Hepatocyte (in vitro differentiated cells): ENCODE measurements around the gene CDK13. TPM values are rescaled to one million over a fixed set of nuclear protein-coding genes. Genes with fewer than 3 reads are reported as not detected.

Experiments
- DNase-seq: peaks from one replicate; pipeline ENCODE4 v3.0.0-alpha.2; 2016; ENCODE audit warnings: low spot score
- H2AFZ ChIP-seq: fragments of 200-600 bp; sonication (generic); 2 replicates; pipeline ENCODE4 v1.6.0; 2016; ENCODE audit warnings: antibody characterized with exemption, mild to moderate bottlenecking
- H3K27ac ChIP-seq: fragments of 200-600 bp; sonication (generic); 2 replicates; pipeline ENCODE4 v1.5.1; 2016; ENCODE audit warnings: mild to moderate bottlenecking
- H3K27me3 ChIP-seq: fragments of 200-600 bp; sonication (generic); 2 replicates; pipeline ENCODE4 v1.6.1; 2016
- H3K36me3 ChIP-seq: fragments of 200-600 bp; sonication (generic); replicated peaks from 2 replicates; pipeline ENCODE4 v1.5.1; 2016; ENCODE audit warnings: low read depth; ENCODE audit not compliant: insufficient read depth
- H3K4me1 ChIP-seq: fragments of 200-600 bp; sonication (generic); 2 replicates; pipeline ENCODE4 v1.5.1; 2016; ENCODE audit warnings: mild to moderate bottlenecking, moderate library complexity; ENCODE audit not compliant: insufficient read depth
- H3K4me2 ChIP-seq: fragments of 200-600 bp; sonication (generic); 2 replicates; pipeline ENCODE4 v1.6.0; 2016
- H3K4me3 ChIP-seq: fragments of 200-600 bp; sonication (generic); 2 replicates; pipeline ENCODE4 v1.5.1; 2016; ENCODE audit warnings: mild to moderate bottlenecking
- H3K79me2 ChIP-seq: fragments of 200-600 bp; sonication (generic); 2 replicates; pipeline ENCODE4 v1.6.0; 2017; ENCODE audit warnings: mild to moderate bottlenecking
- H3K9me2 ChIP-seq: fragments of 200-600 bp; sonication (generic); replicated peaks from 2 replicates; pipeline ENCODE4 v1.6.0; 2017; ENCODE audit warnings: mild to moderate bottlenecking; ENCODE audit not compliant: insufficient read depth
- H3K9me3 ChIP-seq: fragments of 200-600 bp; sonication (generic); 2 replicates; pipeline ENCODE4 v1.5.1; 2016; ENCODE audit warnings: low read depth, mild to moderate bottlenecking
- H4K20me1 ChIP-seq: fragments of 200-600 bp; sonication (generic); 2 replicates; pipeline ENCODE4 v1.6.0; 2016; ENCODE audit warnings: mild to moderate bottlenecking; ENCODE audit not compliant: insufficient read depth, poor library complexity, severe bottlenecking
- EZH2 ChIP-seq: fragments of 200-600 bp; sonication (generic); IDR thresholded peaks from 2 replicates; pipeline ENCODE4 v1.6.1; 2016; ENCODE audit warnings: antibody characterized with exemption, mild to moderate bottlenecking, borderline replicate concordance
- EZH2phosphoT487 ChIP-seq: fragments of 200-600 bp; sonication (generic); IDR thresholded peaks from one replicate; pipeline ENCODE4 v1.6.1; 2018; ENCODE audit warnings: antibody characterized with exemption, mild to moderate bottlenecking, low read depth, moderate library complexity; ENCODE audit not compliant: unreplicated experiment, severe bottlenecking
- WGBS: methylation state at CpG from one replicate; pipeline ENCODE4 v1.1.6; 2016; ENCODE audit warnings: low lambda C conversion rate; ENCODE audit errors: missing lambda C conversion rate; 5-methylcytosine and 5-hydroxymethylcytosine counted together
- polyA plus RNA-seq: library from polyadenylated mRNA; unstranded; fragments of >200 nt; fragmentation: Nextera tagmentation; extraction: Ambion mirVana; gene quantifications from 2 replicates; pipeline ENCODE4 v1.2.1, GENCODE V29; 2016
- total RNA-seq: library from RNA; depleted of rRNA; stranded (reverse); fragments of >200 nt; gene quantifications from 2 replicates; pipeline ENCODE4 v1.2.3, GENCODE V29; 2014
- TF ChIP-seq, protein P1 (sequence below): fragments of 200-600 bp; sonication (generic); IDR thresholded peaks from 2 replicates; pipeline ENCODE4 v1.5.1; 2016; ENCODE audit warnings: antibody characterized with exemption, mild to moderate bottlenecking; ENCODE audit not compliant: poor library complexity

Gene CDK13
- total and polyA plus RNA-seq, 2 experiments from 2014 or later = 36.1 to 76.0 TPM

DNA sequence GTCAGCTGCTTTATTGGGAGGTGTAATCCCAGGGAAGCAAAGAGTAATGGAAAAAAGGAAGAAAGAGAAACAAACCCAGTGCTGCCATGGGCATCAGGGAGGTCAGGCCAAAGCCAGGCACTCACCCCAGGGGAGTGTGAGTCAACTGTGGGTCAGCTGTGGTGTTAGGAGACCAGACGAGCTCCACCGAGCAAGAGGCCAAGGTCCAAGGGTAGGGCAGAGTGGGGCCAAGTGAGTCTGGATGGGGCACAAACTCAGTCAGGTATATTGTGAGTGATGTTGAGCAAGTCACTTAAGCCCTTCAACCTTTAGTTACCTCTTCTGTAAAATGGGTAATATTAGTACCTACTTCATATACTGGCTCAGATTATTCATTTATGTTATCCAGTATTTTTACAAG is 30.4 kb upstream of the CDK13 start:
- TF ChIP-seq EZH2phosphoT487 (no peak), EZH2 (no peak)
- TF ChIP-seq, protein P1, sequence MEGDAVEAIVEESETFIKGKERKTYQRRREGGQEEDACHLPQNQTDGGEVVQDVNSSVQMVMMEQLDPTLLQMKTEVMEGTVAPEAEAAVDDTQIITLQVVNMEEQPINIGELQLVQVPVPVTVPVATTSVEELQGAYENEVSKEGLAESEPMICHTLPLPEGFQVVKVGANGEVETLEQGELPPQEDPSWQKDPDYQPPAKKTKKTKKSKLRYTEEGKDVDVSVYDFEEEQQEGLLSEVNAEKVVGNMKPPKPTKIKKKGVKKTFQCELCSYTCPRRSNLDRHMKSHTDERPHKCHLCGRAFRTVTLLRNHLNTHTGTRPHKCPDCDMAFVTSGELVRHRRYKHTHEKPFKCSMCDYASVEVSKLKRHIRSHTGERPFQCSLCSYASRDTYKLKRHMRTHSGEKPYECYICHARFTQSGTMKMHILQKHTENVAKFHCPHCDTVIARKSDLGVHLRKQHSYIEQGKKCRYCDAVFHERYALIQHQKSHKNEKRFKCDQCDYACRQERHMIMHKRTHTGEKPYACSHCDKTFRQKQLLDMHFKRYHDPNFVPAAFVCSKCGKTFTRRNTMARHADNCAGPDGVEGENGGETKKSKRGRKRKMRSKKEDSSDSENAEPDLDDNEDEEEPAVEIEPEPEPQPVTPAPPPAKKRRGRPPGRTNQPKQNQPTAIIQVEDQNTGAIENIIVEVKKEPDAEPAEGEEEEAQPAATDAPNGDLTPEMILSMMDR = no peak
- no peak for DNase-seq
- Histone ChIP-seq H2AFZ (no peak overlapping the region), H3K4me3 (no peak overlapping the region), H3K79me2 (no peaks in the 10 kb centered on the region), H3K4me2 (no peak overlapping the region), H4K20me1 (no peaks in the 10 kb centered on the region), H3K27me3 (no peaks in the 10 kb centered on the region), H3K36me3 (no peaks in the 10 kb centered on the region), H3K9me2 (no peaks in the 10 kb centered on the region), H3K9me3 (no peaks in the 10 kb centered on the region), H3K4me1 (no peaks in the 10 kb centered on the region), H3K27ac (no peak overlapping the region)
- 74% methylated on average over 2 of the region's 2 CpGs for WGBS

DNA sequence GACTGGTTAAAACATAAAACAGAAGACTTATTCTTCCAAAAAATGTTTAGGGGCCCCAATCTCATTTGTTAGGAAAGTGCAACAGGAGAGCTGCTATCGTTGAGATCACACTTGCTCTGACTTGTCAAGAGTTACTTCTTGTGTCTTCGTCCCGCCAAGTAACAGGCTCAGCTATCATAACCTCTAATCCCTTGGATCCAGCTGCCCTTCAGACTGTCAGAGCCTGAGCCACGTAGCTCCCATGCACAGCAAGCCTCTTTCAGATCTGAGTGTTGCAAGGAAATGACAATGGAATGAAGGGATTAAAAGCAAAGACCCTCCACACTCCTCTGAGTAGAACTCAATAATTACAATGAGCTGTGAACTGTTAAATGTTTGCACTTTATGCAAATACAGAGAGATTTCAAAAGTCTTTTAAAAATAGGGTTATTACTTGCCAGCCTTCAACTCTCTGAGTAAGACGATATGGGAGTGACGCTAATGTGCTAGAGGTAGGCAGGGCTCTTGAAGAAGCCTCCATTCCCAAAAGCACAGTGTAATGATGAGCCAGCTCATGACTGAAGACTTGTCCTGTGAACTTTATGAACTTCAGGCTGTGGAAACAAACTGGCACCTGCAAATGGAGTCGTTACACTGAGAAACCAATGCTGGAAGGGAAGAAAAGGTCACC is 28.4 kb upstream of the CDK13 start:
- 37% methylated on average over 7 of the region's 7 CpGs for WGBS
- peak; percentile 11 for DNase-seq
- Histone ChIP-seq H3K27ac (no peak overlapping the region), H3K36me3 (no peaks in the 10 kb centered on the region), H3K79me2 (no peaks in the 10 kb centered on the region), H3K4me1 (no peaks in the 10 kb centered on the region), H3K4me3 (no peak overlapping the region), H2AFZ (no peak overlapping the region), H3K4me2 (peak overlapping the region; percentile 17), H3K9me3 (no peaks in the 10 kb centered on the region), H3K9me2 (no peaks in the 10 kb centered on the region), H4K20me1 (no peaks in the 10 kb centered on the region), H3K27me3 (no peaks in the 10 kb centered on the region)
- TF ChIP-seq EZH2phosphoT487 (no peak), EZH2 (no peak)
- TF ChIP-seq, protein P1 = no peak

DNA sequence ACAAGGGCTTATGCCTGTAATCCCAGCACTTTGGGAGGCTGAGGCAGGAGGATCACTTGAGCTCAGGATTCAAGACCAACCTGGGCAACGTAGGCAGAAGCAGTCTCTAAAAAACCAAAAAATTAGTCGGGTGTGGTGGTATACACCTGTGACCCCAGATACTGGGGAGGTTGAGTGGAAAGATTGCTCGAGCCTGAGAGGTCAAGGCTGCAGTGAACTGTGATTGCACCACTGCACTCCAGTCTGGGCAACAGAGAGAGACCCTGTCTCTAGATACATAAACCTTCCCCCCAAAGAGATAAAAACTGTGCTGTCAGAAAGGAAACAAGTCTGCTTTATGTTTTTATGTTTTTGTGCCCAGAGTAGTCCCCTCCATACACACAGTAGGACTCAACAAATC is 27.5 kb upstream of the CDK13 start:
- TF ChIP-seq EZH2phosphoT487 (no peak), EZH2 (no peak)
- TF ChIP-seq, protein P1 = no peak
- H3K4me3 ChIP-seq = no peak overlapping the region
- H3K79me2 ChIP-seq = no peaks in the 10 kb centered on the region
- no peak overlapping the region for H3K27ac ChIP-seq
- no peaks in the 10 kb centered on the region for H3K36me3 ChIP-seq
- no peak for DNase-seq
- no peaks in the 10 kb centered on the region for H3K27me3 ChIP-seq
- no peak overlapping the region for H3K4me2 ChIP-seq
- no peaks in the 10 kb centered on the region for H4K20me1 ChIP-seq
- H2AFZ ChIP-seq = no peak overlapping the region
- no peaks in the 10 kb centered on the region for H3K9me3 ChIP-seq
- 89% methylated on average over 3 of the region's 3 CpGs for WGBS
- H3K4me1 ChIP-seq = no peaks in the 10 kb centered on the region
- no peaks in the 10 kb centered on the region for H3K9me2 ChIP-seq
